Measurements from ENCODE around the gene SELENOT.
"Not testable (repeated sequence)": the region's sequence is repeated elsewhere in the genome, so short reads cannot be mapped to it uniquely, and the experiment has no call there.

SELENOT gene

GRCh38 chr3:150610785-150611184, 7.7 kb downstream of the SELENOT start:
- WGBS: no CpG with 5 or more reads among the region's 1 CpG
- Histone ChIP-seq H3K9me3 (ENCODE audit: insufficient read depth, low read depth, low read length) (no peaks in the 10 kb centered on the region), H3K27ac (ENCODE audit: low read depth, low read length) (no peak overlapping the region), H3K4me1 (ENCODE audit: insufficient read depth, low read length) (peaks cover 25% of the 10 kb centered on the region), H3K9ac (ENCODE audit: low read depth, low read length) (no peak overlapping the region), H3K36me3 (ENCODE audit: insufficient read depth, low read length) (peaks cover 33% of the 10 kb centered on the region), H3K27me3 (ENCODE audit: insufficient read depth, low read length) (no peaks in the 10 kb centered on the region), H3K4me3 (ENCODE audit: low read length) (no peak overlapping the region)

- H3K36me3 ChIP-seq (ENCODE audit: insufficient read depth, low read length): peaks cover 28% of the 10 kb centered on the region
- peaks cover 22% of the 10 kb centered on the region for H3K4me1 ChIP-seq (ENCODE audit: insufficient read depth, low read length)
- no peak overlapping the region for H3K4me3 ChIP-seq (ENCODE audit: low read length)
- no peak overlapping the region for H3K27ac ChIP-seq (ENCODE audit: low read depth, low read length)
- 96% methylated on average over 34 of the region's 34 CpGs for WGBS
- no peaks in the 10 kb centered on the region for H3K27me3 ChIP-seq (ENCODE audit: insufficient read depth, low read length)
- H3K9me3 ChIP-seq (ENCODE audit: insufficient read depth, low read depth, low read length): no peaks in the 10 kb centered on the region
- H3K9ac ChIP-seq (ENCODE audit: low read depth, low read length): no peak overlapping the region
These were observed 8.5 kb downstream of the SELENOT start for GRCh38 chr3:150611666-150612065.

- WGBS: no CpG with 5 or more reads among the region's 1 CpG
- H3K36me3 ChIP-seq (ENCODE audit: insufficient read depth, low read length): peaks cover 31% of the 10 kb centered on the region
- no peaks in the 10 kb centered on the region for H3K9me3 ChIP-seq (ENCODE audit: insufficient read depth, low read depth, low read length)
- H3K9ac ChIP-seq (ENCODE audit: low read depth, low read length): no peak overlapping the region
- no peak overlapping the region for H3K27ac ChIP-seq (ENCODE audit: low read depth, low read length)
- peaks cover 15% of the 10 kb centered on the region for H3K4me1 ChIP-seq (ENCODE audit: insufficient read depth, low read length)
- no peaks in the 10 kb centered on the region for H3K27me3 ChIP-seq (ENCODE audit: insufficient read depth, low read length)
- H3K4me3 ChIP-seq (ENCODE audit: low read length): no peak overlapping the region
These were observed 9.4 kb downstream of the SELENOT start for GRCh38 chr3:150612494-150612893.

GRCh38 chr3:150613034-150613433, 9.9 kb downstream of the SELENOT start:
- Histone ChIP-seq H3K27ac (ENCODE audit: low read depth, low read length) (no peak overlapping the region), H3K9me3 (ENCODE audit: insufficient read depth, low read depth, low read length) (no peaks in the 10 kb centered on the region), H3K9ac (ENCODE audit: low read depth, low read length) (no peak overlapping the region), H3K36me3 (ENCODE audit: insufficient read depth, low read length) (peaks cover 32% of the 10 kb centered on the region), H3K27me3 (ENCODE audit: insufficient read depth, low read length) (no peaks in the 10 kb centered on the region), H3K4me3 (ENCODE audit: low read length) (no peak overlapping the region), H3K4me1 (ENCODE audit: insufficient read depth, low read length) (peaks cover 10% of the 10 kb centered on the region)
- WGBS: 100% methylated on average over 1 of the region's 2 CpGs

- Histone ChIP-seq H3K36me3 (ENCODE audit: insufficient read depth, low read length) (peaks cover 39% of the 10 kb centered on the region), H3K27ac (ENCODE audit: low read depth, low read length) (no peak overlapping the region), H3K9ac (ENCODE audit: low read depth, low read length) (no peak overlapping the region), H3K4me3 (ENCODE audit: low read length) (no peak overlapping the region), H3K4me1 (ENCODE audit: insufficient read depth, low read length) (0 out of 2 replicates have a peak, but pooled peaks cover 8% of the 10 kb centered on the region), H3K9me3 (ENCODE audit: insufficient read depth, low read depth, low read length) (no peaks in the 10 kb centered on the region), H3K27me3 (ENCODE audit: insufficient read depth, low read length) (no peaks in the 10 kb centered on the region)
- 100% methylated on average over 1 of the region's 2 CpGs for WGBS
These were observed 10.8 kb downstream of the SELENOT start for GRCh38 chr3:150613709-150614480.

- H3K36me3 ChIP-seq (ENCODE audit: insufficient read depth, low read length): peaks cover 26% of the 10 kb centered on the region
- H3K4me3 ChIP-seq (ENCODE audit: low read length): no peak overlapping the region
- H3K9me3 ChIP-seq (ENCODE audit: insufficient read depth, low read depth, low read length): no peaks in the 10 kb centered on the region
- no peak overlapping the region for H3K9ac ChIP-seq (ENCODE audit: low read depth, low read length)
- no peaks in the 10 kb centered on the region for H3K27me3 ChIP-seq (ENCODE audit: insufficient read depth, low read length)
- peaks cover 5% of the 10 kb centered on the region; the same call in 1 of the 2 replicates for H3K4me1 ChIP-seq (ENCODE audit: insufficient read depth, low read length)
- WGBS: 96% methylated on average over 7 of the region's 7 CpGs
- no peak overlapping the region for H3K27ac ChIP-seq (ENCODE audit: low read depth, low read length)
These were observed 17.0 kb downstream of the SELENOT start for GRCh38 chr3:150620002-150620689.

- not testable (repeated sequence) for H3K27me3 ChIP-seq (ENCODE audit: insufficient read depth, low read length); H3K4me1 ChIP-seq (ENCODE audit: insufficient read depth, low read length); H3K4me3 ChIP-seq (ENCODE audit: low read length); H3K9ac ChIP-seq (ENCODE audit: low read depth, low read length); H3K9me3 ChIP-seq (ENCODE audit: insufficient read depth, low read depth, low read length); H3K27ac ChIP-seq (ENCODE audit: low read depth, low read length)
- peaks cover 51% of the 10 kb centered on the region for H3K36me3 ChIP-seq (ENCODE audit: insufficient read depth, low read length)
These were observed 19.8 kb downstream of the SELENOT start for GRCh38 chr3:150622955-150623354.

- WGBS: no CpG with 5 or more reads among the region's 1 CpG
These were observed 20.8 kb downstream of the SELENOT start for GRCh38 chr3:150623945-150624344.

GRCh38 chr3:150626148-150626930, 23.2 kb downstream of the SELENOT start:
- Histone ChIP-seq H3K4me3 (ENCODE audit: low read length) (no peak overlapping the region), H3K27me3 (ENCODE audit: insufficient read depth, low read length) (no peaks in the 10 kb centered on the region), H3K4me1 (ENCODE audit: insufficient read depth, low read length) (peaks cover 3% of the 10 kb centered on the region; the same call in 1 of the 2 replicates), H3K9ac (ENCODE audit: low read depth, low read length) (no peak overlapping the region), H3K9me3 (ENCODE audit: insufficient read depth, low read depth, low read length) (no peaks in the 10 kb centered on the region), H3K36me3 (ENCODE audit: insufficient read depth, low read length) (peaks cover 69% of the 10 kb centered on the region), H3K27ac (ENCODE audit: low read depth, low read length) (no peak overlapping the region)
- 80% methylated on average over 2 of the region's 2 CpGs for WGBS

More at GRCh38 chr3:150623945-150624344, 20.8 kb downstream of the SELENOT start:
- H3K9me3 ChIP-seq (ENCODE audit: insufficient read depth, low read depth, low read length): no peaks in the 10 kb centered on the region
- no peak overlapping the region for H3K27ac ChIP-seq (ENCODE audit: low read depth, low read length)
- H3K4me1 ChIP-seq (ENCODE audit: insufficient read depth, low read length): peaks cover 5% of the 10 kb centered on the region; the same call in 1 of the 2 replicates
- no peak overlapping the region for H3K4me3 ChIP-seq (ENCODE audit: low read length)
- peaks cover 53% of the 10 kb centered on the region for H3K36me3 ChIP-seq (ENCODE audit: insufficient read depth, low read length)
- H3K9ac ChIP-seq (ENCODE audit: low read depth, low read length): no peak overlapping the region
- H3K27me3 ChIP-seq (ENCODE audit: insufficient read depth, low read length): no peaks in the 10 kb centered on the region

- Histone ChIP-seq H3K36me3 (ENCODE audit: insufficient read depth, low read length) (peaks cover 69% of the 10 kb centered on the region), H3K4me1 (ENCODE audit: insufficient read depth, low read length) (no peaks in the 10 kb centered on the region), H3K27ac (ENCODE audit: low read depth, low read length) (no peak overlapping the region), H3K9me3 (ENCODE audit: insufficient read depth, low read depth, low read length) (no peaks in the 10 kb centered on the region), H3K27me3 (ENCODE audit: insufficient read depth, low read length) (no peaks in the 10 kb centered on the region), H3K9ac (ENCODE audit: low read depth, low read length) (no peak overlapping the region), H3K4me3 (ENCODE audit: low read length) (no peak overlapping the region)
- WGBS: 90% methylated on average over 2 of the region's 2 CpGs
These were observed 24.4 kb downstream of the SELENOT start for GRCh38 chr3:150627557-150627956.

All from HUES64 (cell line).